Measurements from ENCODE around the gene CTAGE15. TPM values are rescaled to one million over a fixed set of nuclear protein-coding genes. Genes with fewer than 3 reads are reported as not detected.
"Not testable (repeated sequence)": the region's sequence is repeated elsewhere in the genome, so short reads cannot be mapped to it uniquely, and the experiment has no call there.

Gene CTAGE15
- total RNA-seq (1 to 10 TPM in 3 of 5 donors, not detected in 2; 3.3 to 6.7 (median 6.4) TPM), polyA plus RNA-seq (under 1 TPM in 1 of 3 donors, not detected in 2; 0.63 TPM)
- long read RNA-seq, donor 1 = 0 reads
- long read RNA-seq, donor 2 = 0 reads
- long read RNA-seq, donor 3 = 0 reads
- long read RNA-seq, donor 4 = 0 reads
- long read RNA-seq, donor 5 = 0 reads
- long read RNA-seq, donor 6 = 0 reads
- long read RNA-seq, donor 7 = 0 reads
- long read RNA-seq, donor 8 = 0 reads
- long read RNA-seq, donor 9, partial matches to known transcripts = 0 of 1 reads
- long read RNA-seq, donor 9, other reads (novel, unspliced or antisense) = 0 of 1 reads
- long read RNA-seq, donor 10 = 0 reads

GRCh38 chr7:143571501-143571900 is at the start of gene CTAGE15:
CTAGE15 (plus strand) TSS chr7:143571801; CDS start chr7:143571818, 17 bp downstream.
- H3K9me3 ChIP-seq; intact Hi-C loops (cut with DNase I; ENCODE audit: low total_unique reads); H3K27me3 ChIP-seq; H3K4me3 ChIP-seq; H3K36me3 ChIP-seq; DNase-seq; H3K27ac ChIP-seq; H3K4me1 ChIP-seq: not testable (repeated sequence)
- 61 to 93% (median 92%) methylated on average over 2 to 6 of the region's 20 CpGs; no CpG with 5 or more reads in 1 of the 5 donors for WGBS, 5 donors

- H3K4me3 ChIP-seq; DNase-seq; H3K27me3 ChIP-seq; H3K36me3 ChIP-seq; H3K9me3 ChIP-seq; H3K27ac ChIP-seq; H3K4me1 ChIP-seq; intact Hi-C loops (cut with DNase I; ENCODE audit: low total_unique reads): not testable (repeated sequence)
- WGBS, 5 donors = no CpG with 5 or more reads among the region's 9 CpGs
Measured at GRCh38 chr7:143522309-143522916, 49.2 kb upstream of the CTAGE15 start.

GRCh38 chr7:143531169-143531926 is 40.3 kb upstream of the CTAGE15 start:
- H3K27me3 ChIP-seq; H3K9me3 ChIP-seq; H3K4me1 ChIP-seq; H3K36me3 ChIP-seq; H3K4me3 ChIP-seq; H3K27ac ChIP-seq; intact Hi-C loops (cut with DNase I; ENCODE audit: low total_unique reads); DNase-seq: not testable (repeated sequence)
- 57 to 100% (median 79%) methylated on average over 3 to 4 of the region's 6 CpGs for WGBS, 5 donors

GRCh38 chr7:143531932-143532331 is 39.7 kb upstream of the CTAGE15 start:
- intact Hi-C loops (cut with DNase I; ENCODE audit: low total_unique reads); H3K4me1 ChIP-seq; H3K36me3 ChIP-seq; H3K27me3 ChIP-seq; H3K4me3 ChIP-seq; DNase-seq; H3K27ac ChIP-seq; H3K9me3 ChIP-seq: not testable (repeated sequence)
- no CpG with 5 or more reads among the region's 1 CpG for WGBS, 5 donors

GRCh38 chr7:143533213-143533839 is 38.3 kb upstream of the CTAGE15 start:
- H3K4me3 ChIP-seq; DNase-seq; H3K27ac ChIP-seq; intact Hi-C loops (cut with DNase I; ENCODE audit: low total_unique reads); H3K36me3 ChIP-seq; H3K4me1 ChIP-seq; H3K27me3 ChIP-seq; H3K9me3 ChIP-seq: not testable (repeated sequence)
- WGBS, 5 donors = no CpG with 5 or more reads among the region's 6 CpGs

- H3K9me3 ChIP-seq; H3K27me3 ChIP-seq; DNase-seq; intact Hi-C loops (cut with DNase I; ENCODE audit: low total_unique reads); H3K4me3 ChIP-seq; H3K36me3 ChIP-seq; H3K27ac ChIP-seq; H3K4me1 ChIP-seq: not testable (repeated sequence)
- WGBS, 5 donors = 96 to 100% (median 100%) methylated on average over 1 of the region's 1 CpG; no CpG with 5 or more reads in 2 of the 5 donors
Measured at GRCh38 chr7:143536443-143536842, 35.2 kb upstream of the CTAGE15 start.

- H3K36me3 ChIP-seq; H3K4me1 ChIP-seq; H3K27ac ChIP-seq; H3K9me3 ChIP-seq; DNase-seq; intact Hi-C loops (cut with DNase I; ENCODE audit: low total_unique reads); H3K4me3 ChIP-seq; H3K27me3 ChIP-seq: not testable (repeated sequence)
- WGBS, 5 donors = no CpG with 5 or more reads among the region's 7 CpGs
Measured at GRCh38 chr7:143543288-143544038, 28.1 kb upstream of the CTAGE15 start.

- no CpG with 5 or more reads among the region's 1 CpG for WGBS, 5 donors
Measured at GRCh38 chr7:143555968-143556367, 15.6 kb upstream of the CTAGE15 start.

GRCh38 chr7:143563306-143563705 is 8.3 kb upstream of the CTAGE15 start:
- H3K36me3 ChIP-seq; intact Hi-C loops (cut with DNase I; ENCODE audit: low total_unique reads); H3K4me3 ChIP-seq; H3K27ac ChIP-seq; DNase-seq; H3K4me1 ChIP-seq; H3K9me3 ChIP-seq; H3K27me3 ChIP-seq: not testable (repeated sequence)
- 0 to 6% (median 2%) methylated on average over 1 to 3 of the region's 6 CpGs for WGBS, 5 donors

More at GRCh38 chr7:143555968-143556367, 15.6 kb upstream of the CTAGE15 start:
- H3K36me3 ChIP-seq; H3K9me3 ChIP-seq; H3K27ac ChIP-seq; H3K4me3 ChIP-seq; intact Hi-C loops (cut with DNase I; ENCODE audit: low total_unique reads); DNase-seq; H3K27me3 ChIP-seq; H3K4me1 ChIP-seq: not testable (repeated sequence)

- H3K36me3 ChIP-seq; H3K27me3 ChIP-seq; intact Hi-C loops (cut with DNase I; ENCODE audit: low total_unique reads); H3K4me1 ChIP-seq; H3K27ac ChIP-seq; H3K4me3 ChIP-seq; DNase-seq; H3K9me3 ChIP-seq: not testable (repeated sequence)
- WGBS, 5 donors = no CpG with 5 or more reads among the region's 1 CpG
Measured at GRCh38 chr7:143566001-143566400, 5.6 kb upstream of the CTAGE15 start.

- H3K27ac ChIP-seq; DNase-seq; H3K36me3 ChIP-seq; H3K27me3 ChIP-seq; H3K4me3 ChIP-seq; intact Hi-C loops (cut with DNase I; ENCODE audit: low total_unique reads); H3K4me1 ChIP-seq; H3K9me3 ChIP-seq: not testable (repeated sequence)
- WGBS, 5 donors = 78 to 86% (median 83%) methylated on average over 2 of the region's 3 CpGs
Measured at GRCh38 chr7:143588183-143588582, 16.6 kb downstream of the CTAGE15 start.
